Measurements from ENCODE around the gene C1orf50.
A peak's percentile ranks its signal among the peaks of the same experiment; 100 is the strongest.

Gene C1orf50

DNA sequence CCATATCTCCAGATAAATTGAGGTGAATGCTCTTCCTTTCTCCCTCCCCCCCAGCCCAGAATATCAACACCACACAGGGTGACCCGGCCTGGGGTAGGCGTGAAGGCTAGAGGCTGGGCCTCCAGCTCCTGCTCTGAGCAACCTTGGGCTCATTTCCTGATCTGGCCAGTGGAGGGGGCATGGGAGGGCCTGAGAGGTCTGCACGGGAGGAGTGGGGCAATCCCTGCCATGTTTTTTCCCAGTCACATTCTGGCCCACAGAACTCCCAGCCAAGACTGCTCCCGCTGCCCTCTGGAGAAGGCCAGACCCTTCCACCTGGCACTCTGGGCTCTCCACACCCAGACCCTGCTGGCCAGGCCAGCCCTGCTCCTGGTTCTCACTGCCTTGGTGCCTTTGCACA is 30.9 kb upstream of the C1orf50 start:
- TF ChIP-seq, protein P1, sequence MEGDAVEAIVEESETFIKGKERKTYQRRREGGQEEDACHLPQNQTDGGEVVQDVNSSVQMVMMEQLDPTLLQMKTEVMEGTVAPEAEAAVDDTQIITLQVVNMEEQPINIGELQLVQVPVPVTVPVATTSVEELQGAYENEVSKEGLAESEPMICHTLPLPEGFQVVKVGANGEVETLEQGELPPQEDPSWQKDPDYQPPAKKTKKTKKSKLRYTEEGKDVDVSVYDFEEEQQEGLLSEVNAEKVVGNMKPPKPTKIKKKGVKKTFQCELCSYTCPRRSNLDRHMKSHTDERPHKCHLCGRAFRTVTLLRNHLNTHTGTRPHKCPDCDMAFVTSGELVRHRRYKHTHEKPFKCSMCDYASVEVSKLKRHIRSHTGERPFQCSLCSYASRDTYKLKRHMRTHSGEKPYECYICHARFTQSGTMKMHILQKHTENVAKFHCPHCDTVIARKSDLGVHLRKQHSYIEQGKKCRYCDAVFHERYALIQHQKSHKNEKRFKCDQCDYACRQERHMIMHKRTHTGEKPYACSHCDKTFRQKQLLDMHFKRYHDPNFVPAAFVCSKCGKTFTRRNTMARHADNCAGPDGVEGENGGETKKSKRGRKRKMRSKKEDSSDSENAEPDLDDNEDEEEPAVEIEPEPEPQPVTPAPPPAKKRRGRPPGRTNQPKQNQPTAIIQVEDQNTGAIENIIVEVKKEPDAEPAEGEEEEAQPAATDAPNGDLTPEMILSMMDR (IDR thresholded peaks at IDR 0.05; ENCODE audit: insufficient read depth, low read depth, low read length, missing control alignments) = peak; percentile 31
- no peak overlapping the region for H3K4me3 ChIP-seq (ENCODE audit: low read depth, low read length)
- DNase-seq (ENCODE audit: low read depth) = peak; percentile 21

DNA sequence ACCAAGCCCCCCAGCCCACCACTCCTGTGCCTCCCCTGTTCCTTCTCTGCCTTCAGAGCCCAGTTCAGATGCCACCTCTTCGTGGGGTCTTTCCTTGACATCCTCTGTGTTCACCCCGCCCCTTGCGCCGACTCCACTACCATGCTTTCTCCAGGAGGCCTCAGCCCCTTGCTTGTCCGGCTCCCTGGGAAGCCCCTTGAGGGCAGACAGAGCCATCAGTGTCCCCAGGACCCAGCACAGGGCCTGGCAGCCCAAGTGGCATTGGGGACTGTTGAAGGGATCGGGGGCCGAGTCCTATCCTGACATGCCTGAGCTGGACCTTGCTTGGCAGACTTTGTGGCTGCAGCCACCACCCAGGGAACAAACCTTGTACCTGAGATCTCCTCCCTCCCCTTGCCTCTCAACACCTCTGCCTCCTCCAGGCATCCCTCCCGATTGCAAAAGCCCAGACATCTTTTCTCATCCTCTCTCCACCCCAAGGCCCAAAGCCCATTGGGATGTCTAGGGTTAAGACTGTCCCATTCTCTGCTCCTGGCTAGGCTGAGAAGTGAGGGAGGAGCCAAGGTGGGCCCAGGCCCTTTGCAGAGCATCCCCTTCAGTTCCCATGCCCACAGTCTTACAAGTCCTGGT is 30.4 kb upstream of the C1orf50 start:
- TF ChIP-seq, protein P1 (IDR thresholded peaks at IDR 0.05; ENCODE audit: insufficient read depth, low read depth, low read length, missing control alignments) = no peak
- H3K4me3 ChIP-seq (ENCODE audit: low read depth, low read length) = no peak overlapping the region
- DNase-seq (ENCODE audit: low read depth) = no peak

DNA sequence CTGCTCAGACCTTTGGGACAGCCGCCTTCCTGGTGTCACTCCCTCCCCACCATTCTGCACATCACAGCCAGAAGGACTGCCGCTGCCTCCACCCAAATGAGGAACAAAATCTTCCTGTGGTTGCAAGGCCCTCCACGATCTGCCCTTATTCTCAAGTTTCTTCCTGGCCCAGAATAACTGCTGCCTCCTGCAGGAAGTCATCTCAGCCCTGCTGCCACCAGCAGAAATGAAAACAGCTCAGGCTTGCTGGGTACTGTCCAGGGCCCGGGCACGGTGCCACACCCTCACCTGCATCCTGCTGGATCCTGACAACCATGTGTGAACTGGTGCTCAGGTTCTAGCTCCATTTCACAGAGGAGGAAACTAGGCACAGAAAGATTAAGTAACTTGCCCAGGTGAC is 29.8 kb upstream of the C1orf50 start:
- no peak overlapping the region for H3K4me3 ChIP-seq (ENCODE audit: low read depth, low read length)
- TF ChIP-seq, protein P1 (IDR thresholded peaks at IDR 0.05; ENCODE audit: insufficient read depth, low read depth, low read length, missing control alignments) = no peak
- DNase-seq (ENCODE audit: low read depth) = peak; percentile 55

DNA sequence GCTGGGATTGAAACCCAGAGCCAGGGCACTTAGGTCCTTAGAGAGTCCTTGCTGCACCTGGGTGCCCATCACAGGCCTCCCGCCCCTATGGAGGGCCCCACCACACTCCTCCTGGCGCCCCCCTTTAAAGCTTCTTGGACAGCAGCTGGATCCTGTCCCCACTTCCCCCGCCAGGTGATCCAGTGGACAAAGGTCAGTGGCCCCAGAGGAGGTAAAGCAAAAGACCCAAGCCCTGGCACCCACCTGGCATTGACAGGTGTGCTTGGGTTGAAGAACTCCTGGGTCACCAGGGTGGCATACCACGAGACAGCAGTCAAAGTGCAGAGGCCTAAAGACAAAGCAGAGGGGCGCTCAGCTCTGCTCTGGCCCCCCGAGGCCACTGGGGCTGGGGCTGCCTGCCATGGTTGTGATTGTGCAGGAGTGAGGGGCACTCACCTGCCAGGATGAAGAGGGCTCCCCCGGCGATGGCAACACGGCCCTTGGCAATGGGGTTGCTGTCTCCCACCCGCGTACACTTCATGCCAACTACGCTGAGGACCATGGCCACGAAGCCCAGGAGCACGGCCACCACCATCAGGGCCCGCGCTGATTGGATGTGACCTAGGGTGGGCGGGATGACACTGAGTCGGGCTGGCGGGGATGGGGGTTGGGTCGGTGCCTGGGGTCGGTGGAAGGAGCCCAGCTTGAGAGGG is 28.9 kb upstream of the C1orf50 start:
- TF ChIP-seq, protein P1 (IDR thresholded peaks at IDR 0.05; ENCODE audit: insufficient read depth, low read depth, low read length, missing control alignments) = no peak
- H3K4me3 ChIP-seq (ENCODE audit: low read depth, low read length) = no peak overlapping the region
- no peak for DNase-seq (ENCODE audit: low read depth)

DNA sequence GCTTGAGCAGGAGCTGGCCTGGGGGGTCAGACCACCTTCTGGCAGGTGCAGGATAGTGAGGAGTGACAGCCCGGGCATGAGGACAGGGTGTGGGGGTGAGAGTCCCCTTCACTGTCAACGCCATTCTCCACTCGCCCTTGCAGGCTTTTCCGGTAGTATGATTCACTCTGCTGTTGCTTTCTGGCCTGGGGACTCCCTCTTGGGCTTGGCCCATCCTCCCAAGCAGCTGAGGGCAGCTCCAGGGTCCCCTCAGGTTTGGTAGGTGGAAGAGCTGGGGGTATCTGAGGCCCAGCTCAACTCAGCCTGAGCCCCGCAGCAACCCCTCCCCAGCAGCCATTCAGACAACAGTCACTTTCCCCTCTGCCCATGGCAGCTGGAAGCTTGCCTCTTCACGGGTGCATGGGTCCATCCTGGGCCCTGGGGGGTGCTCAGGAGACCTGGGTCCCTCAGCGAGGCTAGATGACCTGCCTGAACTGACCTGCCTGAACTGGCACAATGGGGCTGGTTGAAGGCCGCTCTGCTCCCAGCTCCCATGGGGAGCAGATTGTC is 28.3 kb upstream of the C1orf50 start:
- no peak for DNase-seq (ENCODE audit: low read depth)
- H3K4me3 ChIP-seq (ENCODE audit: low read depth, low read length) = no peak overlapping the region
- TF ChIP-seq, protein P1 (IDR thresholded peaks at IDR 0.05; ENCODE audit: insufficient read depth, low read depth, low read length, missing control alignments) = no peak

DNA sequence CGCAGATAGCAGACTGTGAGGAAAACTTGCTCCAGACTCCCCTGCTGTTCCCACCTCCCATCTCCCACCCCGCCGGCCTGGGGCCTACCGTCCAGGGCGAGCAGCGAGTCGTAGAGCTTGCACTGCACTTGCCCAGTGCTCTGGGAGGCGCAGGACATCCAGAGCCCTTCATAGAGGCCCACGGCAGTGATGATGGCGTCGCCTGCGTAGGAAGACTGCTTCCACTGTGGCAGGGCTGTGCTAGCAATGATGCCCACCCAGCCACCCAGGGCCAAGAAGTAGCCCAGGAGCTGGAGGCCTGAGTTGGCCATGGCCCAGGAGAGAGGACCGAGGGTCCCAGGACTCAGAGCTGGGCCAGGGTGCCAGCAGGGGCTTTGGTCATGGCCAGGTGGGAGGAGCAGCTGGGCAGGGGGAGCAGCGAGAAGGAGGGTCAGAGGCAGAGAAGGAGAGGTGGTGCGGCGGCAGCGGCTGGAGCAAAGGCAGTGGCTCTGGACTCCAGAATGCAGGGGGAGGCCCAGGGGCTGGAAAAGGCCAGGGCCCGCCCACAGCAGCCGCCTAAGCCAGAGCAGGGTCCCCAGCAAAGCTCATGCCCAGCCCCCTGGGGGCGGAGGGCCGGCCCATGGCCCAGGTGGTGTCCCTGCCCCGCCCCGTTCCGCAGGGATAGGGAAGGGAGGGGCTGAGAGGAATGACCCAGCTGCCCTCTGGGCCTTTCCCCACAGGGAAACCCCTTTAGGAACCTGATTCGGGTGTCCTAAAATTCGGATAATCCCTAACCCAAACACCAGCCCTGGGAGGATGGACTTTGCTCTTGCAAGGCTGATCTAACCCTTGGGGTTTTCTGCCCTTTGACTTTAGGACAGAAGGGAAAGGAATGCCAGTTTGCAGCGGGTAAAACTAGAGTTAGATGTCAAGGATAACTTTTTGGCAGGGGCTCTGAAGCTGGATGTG is 27.0 kb upstream of the C1orf50 start, which contains the start of gene CLDN19:
Gene CLDN19, minus strand, starts transcription at position 484 of the 948 bp plus-strand sequence. Its CDS starts 173 bp downstream, at position 311.
- no peak for DNase-seq (ENCODE audit: low read depth)
- TF ChIP-seq, protein P1 (IDR thresholded peaks at IDR 0.05; ENCODE audit: insufficient read depth, low read depth, low read length, missing control alignments) = no peak

More for the DNA sequence above, 27.0 kb upstream of the C1orf50 start, which contains the start of gene CLDN19:
- no peak within 1 kb of the TSS for H3K4me3 ChIP-seq (ENCODE audit: low read depth, low read length)
